ENCODE results near the gene ELL.

GRCh38 chr19:18450931-18451836 is 70.7 kb downstream of the ELL start:
- TF ChIP-seq, protein P1, sequence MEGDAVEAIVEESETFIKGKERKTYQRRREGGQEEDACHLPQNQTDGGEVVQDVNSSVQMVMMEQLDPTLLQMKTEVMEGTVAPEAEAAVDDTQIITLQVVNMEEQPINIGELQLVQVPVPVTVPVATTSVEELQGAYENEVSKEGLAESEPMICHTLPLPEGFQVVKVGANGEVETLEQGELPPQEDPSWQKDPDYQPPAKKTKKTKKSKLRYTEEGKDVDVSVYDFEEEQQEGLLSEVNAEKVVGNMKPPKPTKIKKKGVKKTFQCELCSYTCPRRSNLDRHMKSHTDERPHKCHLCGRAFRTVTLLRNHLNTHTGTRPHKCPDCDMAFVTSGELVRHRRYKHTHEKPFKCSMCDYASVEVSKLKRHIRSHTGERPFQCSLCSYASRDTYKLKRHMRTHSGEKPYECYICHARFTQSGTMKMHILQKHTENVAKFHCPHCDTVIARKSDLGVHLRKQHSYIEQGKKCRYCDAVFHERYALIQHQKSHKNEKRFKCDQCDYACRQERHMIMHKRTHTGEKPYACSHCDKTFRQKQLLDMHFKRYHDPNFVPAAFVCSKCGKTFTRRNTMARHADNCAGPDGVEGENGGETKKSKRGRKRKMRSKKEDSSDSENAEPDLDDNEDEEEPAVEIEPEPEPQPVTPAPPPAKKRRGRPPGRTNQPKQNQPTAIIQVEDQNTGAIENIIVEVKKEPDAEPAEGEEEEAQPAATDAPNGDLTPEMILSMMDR (IDR thresholded peaks at IDR 0.05; ENCODE audit: low read depth, low read length, poor library complexity, severe bottlenecking), result peak; percentile 98
- no peak for TF ChIP-seq EZH2phosphoT487 (IDR thresholded peaks at IDR 0.05; ENCODE audit: borderline replicate concordance, low read length)
